Thymus (tissue), 11 donors: ENCODE results near the gene COL5A1. TPM values are rescaled to one million over a fixed set of nuclear protein-coding genes. Genes with fewer than 3 reads are reported as not detected.

Source experiments
- DNase-seq, 9 donors: peaks; one replicate each; pipeline ENCODE4 v3.0.0-alpha.2; 2013; ENCODE audit warnings: low spot score in 9 of 9, low read depth in 6 of 9, missing footprints in 1 of 9
- H3K27ac ChIP-seq, 2 donors: one replicate each; pipeline ENCODE4 v1.5.1; 2013; ENCODE audit warnings: control low read depth in 1 of 2, low read depth in 1 of 2, low read length in 1 of 2, mild to moderate bottlenecking in 1 of 2, moderate library complexity in 1 of 2
- H3K27me3 ChIP-seq, 2 donors: one replicate each; pipeline ENCODE4 v1.5.1; 2013; ENCODE audit warnings: low read length in 1 of 2; ENCODE audit not compliant: control insufficient read depth in 2 of 2, insufficient read depth in 1 of 2
- H3K36me3 ChIP-seq, 2 donors: one replicate each; pipeline ENCODE4 v1.5.1; 2013; ENCODE audit warnings: low read length in 1 of 2, mild to moderate bottlenecking in 1 of 2, moderate library complexity in 1 of 2; ENCODE audit not compliant: control insufficient read depth in 2 of 2, insufficient read depth in 2 of 2
- H3K4me1 ChIP-seq, 2 donors: one replicate each; pipeline ENCODE4 v1.5.1; 2013; ENCODE audit warnings: low read length in 2 of 2; ENCODE audit not compliant: control insufficient read depth in 2 of 2, insufficient read depth in 2 of 2
- H3K4me3 ChIP-seq, 2 donors: one replicate each; pipeline ENCODE4 v1.5.1; 2013; ENCODE audit warnings: low read length in 2 of 2, control low read depth in 1 of 2, mild to moderate bottlenecking in 1 of 2
- H3K9me3 ChIP-seq, 2 donors: one replicate each; pipeline ENCODE4 v1.5.1; 2013; ENCODE audit warnings: low read length in 1 of 2, mild to moderate bottlenecking in 1 of 2; ENCODE audit not compliant: control insufficient read depth in 2 of 2, insufficient read depth in 1 of 2
- WGBS: extraction: QIAGEN DNeasy Blood & Tissue Kit; methylation state at CpG from one replicate; pipeline ENCODE4 v1.1.7; 2013; 5-methylcytosine and 5-hydroxymethylcytosine counted together
- polyA plus RNA-seq: library from polyadenylated mRNA; stranded (reverse); fragments of 200-250 nt; gene quantifications from one replicate; pipeline ENCODE4 v1.2.3, GENCODE V29; 2013
- total RNA-seq: library from RNA; stranded (reverse); fragments of 120-200 nt; gene quantifications from one replicate; pipeline ENCODE4 v1.2.4, GENCODE V29; 2013
- donor health status: healthy.

COL5A1 gene
- total and polyA plus RNA-seq, 2 donors = 3.2 to 7.6 TPM

GRCh38 chr9:134635351-134636148, 6.1 kb upstream of the COL5A1 start:
- DNase-seq = no peak
- 97% methylated on average over 17 of the region's 17 CpGs for WGBS
- peaks cover 0 to 2% of the 10 kb centered on the region in 2 donors for H3K4me1 ChIP-seq
- no peaks in the 10 kb centered on the region for H3K9me3 ChIP-seq
- H3K36me3 ChIP-seq = no peaks in the 10 kb centered on the region
- H3K4me3 ChIP-seq = no peak overlapping the region
- H3K27ac ChIP-seq = no peak overlapping the region
- no peaks in the 10 kb centered on the region for H3K27me3 ChIP-seq

GRCh38 chr9:134636149-134636507, 5.5 kb upstream of the COL5A1 start:
- Histone ChIP-seq H3K9me3 (no peaks in the 10 kb centered on the region), H3K36me3 (no peaks in the 10 kb centered on the region), H3K4me3 (no peak overlapping the region), H3K4me1 (peaks cover 0 to 7% of the 10 kb centered on the region in 2 donors), H3K27ac (no peak overlapping the region), H3K27me3 (no peaks in the 10 kb centered on the region)
- DNase-seq = no peak
- 94% methylated on average over 2 of the region's 2 CpGs for WGBS

- no peak overlapping the region for H3K4me3 ChIP-seq
- DNase-seq = no peak
- H3K4me1 ChIP-seq = peaks cover 0 to 9% of the 10 kb centered on the region in 2 donors
- H3K36me3 ChIP-seq = no peaks in the 10 kb centered on the region
- H3K27ac ChIP-seq = no peak overlapping the region
- WGBS = 95% methylated on average over 12 of the region's 12 CpGs
- H3K9me3 ChIP-seq = no peaks in the 10 kb centered on the region
- peaks cover under 1 to 6% of the 10 kb centered on the region in 2 donors for H3K27me3 ChIP-seq
Measured at GRCh38 chr9:134637241-134637640, 4.4 kb upstream of the COL5A1 start.

GRCh38 chr9:134637696-134638501, 3.7 kb upstream of the COL5A1 start:
- Histone ChIP-seq H3K9me3 (peaks cover 0 to 1% of the 10 kb centered on the region in 2 donors), H3K27me3 (peaks cover 8 to 11% of the 10 kb centered on the region in 2 donors), H3K4me1 (peaks cover 0 to 14% of the 10 kb centered on the region in 2 donors), H3K4me3 (no peak overlapping the region), H3K27ac (no peak overlapping the region), H3K36me3 (no peaks in the 10 kb centered on the region)
- 93% methylated on average over 23 of the region's 23 CpGs for WGBS
- DNase-seq = no peak

GRCh38 chr9:134638502-134639090, 3.0 kb upstream of the COL5A1 start:
- WGBS = 94% methylated on average over 13 of the region's 13 CpGs
- no peaks in the 10 kb centered on the region for H3K36me3 ChIP-seq
- no peak overlapping the region for H3K4me3 ChIP-seq
- H3K4me1 ChIP-seq = peaks cover 0 to 14% of the 10 kb centered on the region in 2 donors
- DNase-seq = no peak
- peaks cover 0 to 1% of the 10 kb centered on the region in 2 donors for H3K9me3 ChIP-seq
- peaks cover 11 to 15% of the 10 kb centered on the region in 2 donors for H3K27me3 ChIP-seq
- no peak overlapping the region for H3K27ac ChIP-seq

- Histone ChIP-seq H3K27ac (no peak overlapping the region), H3K9me3 (peaks cover 0 to 1% of the 10 kb centered on the region in 2 donors), H3K36me3 (no peaks in the 10 kb centered on the region), H3K4me1 (peaks cover 0 to 14% of the 10 kb centered on the region in 2 donors), H3K4me3 (no peak overlapping the region), H3K27me3 (peaks cover 11 to 17% of the 10 kb centered on the region in 2 donors)
- WGBS = 99% methylated on average over 5 of the region's 5 CpGs
- DNase-seq = no peak
Measured at GRCh38 chr9:134639994-134640393, 1.6 kb upstream of the COL5A1 start.

GRCh38 chr9:134640506-134641172, 964 bp upstream of the COL5A1 start:
- H3K4me1 ChIP-seq = peaks cover 0 to 18% of the 10 kb centered on the region in 2 donors
- H3K36me3 ChIP-seq = no peaks in the 10 kb centered on the region
- H3K4me3 ChIP-seq = no peak overlapping the region
- 91% methylated on average over 14 of the region's 14 CpGs for WGBS
- H3K9me3 ChIP-seq = peaks cover 0 to 1% of the 10 kb centered on the region in 2 donors
- H3K27ac ChIP-seq = no peak overlapping the region
- peaks cover 11 to 17% of the 10 kb centered on the region in 2 donors for H3K27me3 ChIP-seq
- no peak for DNase-seq

GRCh38 chr9:134641990-134642384, 384 bp downstream of the COL5A1 start:
- Histone ChIP-seq H3K4me1 (peaks cover 0 to 31% of the 10 kb centered on the region in 2 donors), H3K36me3 (no peaks in the 10 kb centered on the region), H3K27me3 (peaks cover 11 to 17% of the 10 kb centered on the region in 2 donors), H3K4me3 (peak overlapping the region; percentile 37 to 59), H3K27ac (no peak overlapping the region), H3K9me3 (peaks cover 0 to 1% of the 10 kb centered on the region in 2 donors)
- DNase-seq = peak in 2 of 9 donors; percentile 20 to 28
- 1% methylated on average over 58 of the region's 58 CpGs for WGBS
